GF-D8 (cell line): ENCODE data around the gene RNF150.

ENCODE experiments used
- DNase-seq: peaks from one replicate; lab custom pipeline; 2025; lab: John Stamatoyannopoulos, UW

The RNF150 gene

DNA sequence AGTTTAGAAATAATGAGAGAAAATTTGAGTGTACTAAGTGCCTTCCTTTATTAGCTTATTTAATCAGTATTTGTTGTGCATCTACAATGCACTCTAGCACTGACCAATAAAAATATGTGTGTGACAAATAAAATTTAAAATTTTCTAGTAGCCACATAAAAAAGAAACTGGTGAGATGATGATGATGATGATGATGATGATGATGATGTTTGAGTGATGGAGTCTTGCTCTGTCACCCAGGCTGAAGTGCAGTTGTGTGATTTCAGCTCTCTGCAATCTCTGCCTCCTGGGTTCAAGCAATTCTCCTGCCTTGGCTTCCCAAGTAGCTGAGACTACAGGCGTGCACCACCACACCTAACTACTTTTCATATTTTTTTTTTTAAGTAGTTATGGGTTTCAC, 110.2 kb downstream of the RNF150 start:
- no peak for DNase-seq

- DNase-seq: no peak
Measured at GRCh38 chr4:141022111-141022695, 111.1 kb downstream of the RNF150 start.

GRCh38 chr4:141021397-141022110, 111.7 kb downstream of the RNF150 start:
- no peak for DNase-seq

- DNase-seq: no peak
Measured at GRCh38 chr4:141020801-141021261, 112.4 kb downstream of the RNF150 start.

DNA sequence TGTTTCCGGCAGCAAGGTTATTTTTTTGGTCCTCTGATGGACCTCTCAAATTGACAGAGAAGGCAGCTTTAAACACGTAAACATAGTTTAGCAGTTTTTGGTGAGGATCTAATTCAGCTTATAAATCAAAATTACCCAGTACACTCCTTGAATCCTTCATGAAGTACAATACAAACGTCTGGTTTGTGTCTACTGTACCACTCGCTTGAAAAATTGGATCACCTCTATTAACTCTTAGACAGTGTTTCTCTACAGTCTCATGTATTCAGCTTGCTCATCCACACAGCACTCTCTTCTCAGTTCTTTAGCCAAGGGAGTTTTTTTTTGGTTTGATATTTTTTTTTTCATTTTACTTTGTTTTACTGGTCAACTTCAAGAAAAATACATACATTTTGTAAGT, 113.5 kb downstream of the RNF150 start:
- no peak for DNase-seq

GRCh38 chr4:141016117-141016798, 117.0 kb downstream of the RNF150 start:
- no peak for DNase-seq

- DNase-seq: no peak
Measured at GRCh38 chr4:141013899-141014298, 119.4 kb downstream of the RNF150 start.

GRCh38 chr4:141011901-141012315, 121.4 kb downstream of the RNF150 start:
- DNase-seq: no peak

DNA sequence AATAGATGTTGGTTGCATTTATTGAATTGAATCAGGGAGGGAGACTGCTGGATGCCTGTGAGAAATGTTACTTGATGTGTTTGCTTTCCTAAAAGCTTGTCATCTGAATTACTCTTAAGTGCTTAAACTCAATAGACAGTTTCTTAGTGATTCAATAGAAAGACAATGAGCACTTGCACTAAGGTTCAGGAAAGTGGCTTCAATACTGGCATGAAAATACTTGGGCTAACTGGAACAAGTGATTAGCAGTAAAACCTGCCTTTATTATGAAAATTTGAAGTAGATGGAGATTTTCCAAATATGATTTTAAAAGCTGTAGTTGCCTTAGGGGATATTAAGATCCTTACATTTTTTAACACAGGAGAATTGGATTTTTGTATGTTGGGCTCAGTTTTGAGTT, 123.3 kb downstream of the RNF150 start:
- no peak for DNase-seq

GRCh38 chr4:141009129-141009528, 124.1 kb downstream of the RNF150 start:
- no peak for DNase-seq

- no peak for DNase-seq
Measured at GRCh38 chr4:141006242-141006802, 126.9 kb downstream of the RNF150 start.

GRCh38 chr4:141004823-141005222, 128.4 kb downstream of the RNF150 start:
- no peak for DNase-seq

GRCh38 chr4:141003193-141003592, 130.1 kb downstream of the RNF150 start:
- DNase-seq: no peak

- DNase-seq: no peak
Measured at GRCh38 chr4:141002323-141002805, 130.9 kb downstream of the RNF150 start.

- DNase-seq: no peak
Measured at GRCh38 chr4:140996766-140997165, 136.5 kb downstream of the RNF150 start.

- no peak for DNase-seq
Measured at GRCh38 chr4:140995058-140995457, 138.2 kb downstream of the RNF150 start.

- DNase-seq: no peak
Measured at GRCh38 chr4:140994015-140994414, 139.3 kb downstream of the RNF150 start.

GRCh38 chr4:140993370-140993769, 139.9 kb downstream of the RNF150 start:
- no peak for DNase-seq

DNA sequence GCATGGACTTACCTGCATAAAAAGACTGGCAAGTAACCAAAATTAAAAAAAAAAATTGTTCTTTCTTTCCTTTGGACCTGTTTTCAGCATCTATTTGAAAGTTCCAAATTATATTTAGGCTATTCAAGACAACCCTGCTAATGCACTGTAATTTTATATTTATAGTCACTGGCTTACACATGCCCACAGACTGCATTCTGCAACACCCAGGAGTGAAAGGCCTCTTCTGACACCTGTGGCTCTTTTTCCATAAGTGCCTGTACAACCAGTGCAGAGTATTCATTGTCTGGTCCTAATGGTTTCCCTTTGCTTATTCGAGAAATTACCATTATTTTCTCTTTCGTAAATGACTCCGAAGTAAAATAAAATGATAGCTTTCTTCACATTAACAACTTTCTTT, 143.3 kb downstream of the RNF150 start:
- DNase-seq: no peak

DNA sequence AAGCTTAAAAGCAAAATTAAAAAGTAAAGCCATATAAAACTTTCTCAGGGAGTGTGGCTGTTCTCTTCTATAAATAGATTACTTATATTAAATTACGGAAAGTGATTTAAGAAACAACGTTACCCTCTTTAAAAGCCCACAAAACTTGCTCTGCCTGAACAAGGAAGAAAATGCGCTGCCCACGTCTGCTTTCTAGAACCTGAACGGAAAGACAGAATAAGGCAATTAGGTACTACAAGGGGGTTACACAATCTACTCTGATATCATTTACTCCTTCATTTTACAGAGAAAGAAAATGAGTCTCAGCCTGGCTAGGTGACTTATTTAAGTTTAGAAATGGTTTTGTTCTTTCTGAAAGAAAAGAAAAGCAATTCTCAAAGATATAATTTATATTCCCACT, 147.2 kb downstream of the RNF150 start:
- no peak for DNase-seq

GRCh38 chr4:140982613-140983340, 150.5 kb downstream of the RNF150 start:
- DNase-seq: no peak
